Measurements from ENCODE around the gene HMCN2. TPM values are rescaled to one million over a fixed set of nuclear protein-coding genes. Genes with fewer than 3 reads are reported as not detected.

The HMCN2 gene
- total and polyA plus RNA-seq, 2 of the 4 experiments (the other 2 are of a cell fraction) = 0.02 TPM; not detected in 1

DNA sequence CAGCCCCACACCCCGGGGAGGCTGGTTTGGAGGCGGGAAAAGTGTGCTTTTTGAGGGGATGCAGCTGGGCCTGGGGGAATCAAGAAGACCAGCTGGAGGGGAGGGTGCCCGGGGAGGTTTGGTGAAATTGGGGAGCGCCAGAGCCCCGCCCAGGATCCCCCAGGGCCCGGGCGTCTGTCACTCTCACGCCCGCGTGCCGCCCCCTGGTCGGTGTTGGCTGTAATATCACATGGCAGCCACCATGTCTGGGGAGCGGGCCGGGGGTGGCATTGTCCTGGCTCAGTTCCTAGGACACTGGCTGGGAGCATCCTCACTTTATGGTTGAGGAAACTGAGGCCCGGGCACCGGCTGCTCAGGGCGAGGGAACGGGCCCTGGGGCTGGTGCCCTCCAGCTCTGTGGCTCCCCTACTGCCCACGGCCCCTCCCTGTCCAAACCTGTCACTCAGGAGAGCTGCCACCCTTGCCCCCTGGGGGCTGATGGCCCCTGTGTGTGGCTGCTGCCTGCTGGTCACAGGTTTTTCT is 206.7 kb downstream of the HMCN2 start:
- TF ChIP-seq MXI1 (IDR thresholded peaks at IDR 0.05; ENCODE audit: borderline replicate concordance, low read depth, low read length) = no peak
- TF ChIP-seq CEBPB (IDR thresholded peaks at IDR 0.05; ENCODE audit: low read depth, low read length) = no peak
- TF ChIP-seq, protein P1, sequence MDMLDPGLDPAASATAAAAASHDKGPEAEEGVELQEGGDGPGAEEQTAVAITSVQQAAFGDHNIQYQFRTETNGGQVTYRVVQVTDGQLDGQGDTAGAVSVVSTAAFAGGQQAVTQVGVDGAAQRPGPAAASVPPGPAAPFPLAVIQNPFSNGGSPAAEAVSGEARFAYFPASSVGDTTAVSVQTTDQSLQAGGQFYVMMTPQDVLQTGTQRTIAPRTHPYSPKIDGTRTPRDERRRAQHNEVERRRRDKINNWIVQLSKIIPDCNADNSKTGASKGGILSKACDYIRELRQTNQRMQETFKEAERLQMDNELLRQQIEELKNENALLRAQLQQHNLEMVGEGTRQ (IDR thresholded peaks at IDR 0.05; ENCODE audit: low read depth, low read length) = no peak
- no peak for TF ChIP-seq RCOR1 (IDR thresholded peaks at IDR 0.05; ENCODE audit: insufficient replicate concordance, low read length)
- no peak for TF ChIP-seq BHLHE40 (IDR thresholded peaks at IDR 0.05; ENCODE audit: low read depth, low read length)
- TF ChIP-seq POLR2A (IDR thresholded peaks at IDR 0.05; ENCODE audit: low read depth, low read length) = no peak
- no peak for TF ChIP-seq NFE2L2 (IDR thresholded peaks at IDR 0.05; ENCODE audit: low read depth, low read length)
- no peak for TF ChIP-seq RFX5 (IDR thresholded peaks at IDR 0.05; ENCODE audit: low read depth, low read length)
- no peak for TF ChIP-seq MAZ (IDR thresholded peaks at IDR 0.05; ENCODE audit: borderline replicate concordance, low read depth, low read length)
- no peak for TF ChIP-seq MAFK (IDR thresholded peaks at IDR 0.05; ENCODE audit: low read depth, low read length)
- TF ChIP-seq RAD21 (IDR thresholded peaks at IDR 0.05; ENCODE audit: low read length) = no peak
- TF ChIP-seq, protein P2, sequence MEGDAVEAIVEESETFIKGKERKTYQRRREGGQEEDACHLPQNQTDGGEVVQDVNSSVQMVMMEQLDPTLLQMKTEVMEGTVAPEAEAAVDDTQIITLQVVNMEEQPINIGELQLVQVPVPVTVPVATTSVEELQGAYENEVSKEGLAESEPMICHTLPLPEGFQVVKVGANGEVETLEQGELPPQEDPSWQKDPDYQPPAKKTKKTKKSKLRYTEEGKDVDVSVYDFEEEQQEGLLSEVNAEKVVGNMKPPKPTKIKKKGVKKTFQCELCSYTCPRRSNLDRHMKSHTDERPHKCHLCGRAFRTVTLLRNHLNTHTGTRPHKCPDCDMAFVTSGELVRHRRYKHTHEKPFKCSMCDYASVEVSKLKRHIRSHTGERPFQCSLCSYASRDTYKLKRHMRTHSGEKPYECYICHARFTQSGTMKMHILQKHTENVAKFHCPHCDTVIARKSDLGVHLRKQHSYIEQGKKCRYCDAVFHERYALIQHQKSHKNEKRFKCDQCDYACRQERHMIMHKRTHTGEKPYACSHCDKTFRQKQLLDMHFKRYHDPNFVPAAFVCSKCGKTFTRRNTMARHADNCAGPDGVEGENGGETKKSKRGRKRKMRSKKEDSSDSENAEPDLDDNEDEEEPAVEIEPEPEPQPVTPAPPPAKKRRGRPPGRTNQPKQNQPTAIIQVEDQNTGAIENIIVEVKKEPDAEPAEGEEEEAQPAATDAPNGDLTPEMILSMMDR (conservative IDR thresholded peaks at IDR 0.05; ENCODE audit: low read depth, low read length) = no peak
- TF ChIP-seq, protein P3, sequence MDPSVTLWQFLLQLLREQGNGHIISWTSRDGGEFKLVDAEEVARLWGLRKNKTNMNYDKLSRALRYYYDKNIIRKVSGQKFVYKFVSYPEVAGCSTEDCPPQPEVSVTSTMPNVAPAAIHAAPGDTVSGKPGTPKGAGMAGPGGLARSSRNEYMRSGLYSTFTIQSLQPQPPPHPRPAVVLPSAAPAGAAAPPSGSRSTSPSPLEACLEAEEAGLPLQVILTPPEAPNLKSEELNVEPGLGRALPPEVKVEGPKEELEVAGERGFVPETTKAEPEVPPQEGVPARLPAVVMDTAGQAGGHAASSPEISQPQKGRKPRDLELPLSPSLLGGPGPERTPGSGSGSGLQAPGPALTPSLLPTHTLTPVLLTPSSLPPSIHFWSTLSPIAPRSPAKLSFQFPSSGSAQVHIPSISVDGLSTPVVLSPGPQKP (IDR thresholded peaks at IDR 0.05; ENCODE audit: borderline replicate concordance, low read depth, low read length) = no peak
- no peak for TF ChIP-seq FOS (IDR thresholded peaks at IDR 0.05; ENCODE audit: low read depth, low read length)
- in situ Hi-C loops (cut with MboI; ENCODE audit: low sequenced_read_pairs) = no loop called here
- no peaks in the 10 kb centered on the region for H3K4me1 ChIP-seq (ENCODE audit: control insufficient read depth, insufficient read depth, low read length)
- no peaks in the 10 kb centered on the region for H4K20me1 ChIP-seq (ENCODE audit: insufficient read depth, low read length)
- no peak overlapping the region for H3K14ac ChIP-seq (replicated peaks; ENCODE audit: low read depth, low read length)
- H3K4me2 ChIP-seq (ENCODE audit: low read depth, low read length) = no peak overlapping the region
- no peaks in the 10 kb centered on the region for H3K9me1 ChIP-seq (ENCODE audit: insufficient read depth, low read length)
- H3K36me3 ChIP-seq (ENCODE audit: control insufficient read depth, insufficient read depth, low read length) = no peaks in the 10 kb centered on the region
- peaks cover 31% of the 10 kb centered on the region for H3K27me3 ChIP-seq (ENCODE audit: control insufficient read depth, insufficient read depth, low read length)
- no peak overlapping the region for H2BK15ac ChIP-seq (ENCODE audit: low read depth, low read length)
- no peak overlapping the region for H3K18ac ChIP-seq (ENCODE audit: low read depth, low read length)
- H4K91ac ChIP-seq (ENCODE audit: insufficient read depth, low read depth, low read length) = no peak overlapping the region
- ChIA-PET POLR2A (ENCODE audit: unreplicated experiment) (no interaction called here), CTCF (no interaction called here)
- no peak overlapping the region for H2BK5ac ChIP-seq (ENCODE audit: low read depth, low read length, poor library complexity, severe bottlenecking)
- no peak overlapping the region for H2BK120ac ChIP-seq (ENCODE audit: low read depth, low read length)
- no peak overlapping the region for H3K27ac ChIP-seq (ENCODE audit: insufficient read depth, low read length)
- H2AFZ ChIP-seq (replicated peaks; ENCODE audit: low read length, poor library complexity) = no peak overlapping the region
- no peaks in the 10 kb centered on the region for H3K9me3 ChIP-seq (ENCODE audit: control insufficient read depth, insufficient read depth, low read length)
- H4K8ac ChIP-seq (ENCODE audit: low read depth in 2 of 2, low read length in 2 of 2) = no peak overlapping the region
- H3K79me1 ChIP-seq (ENCODE audit: low read depth in 1 of 2, low read length in 2 of 2) = no peaks in the 10 kb centered on the region
- intact Hi-C loops (cut with micrococcal nuclease) = no loop called here
- no peak overlapping the region for H4K5ac ChIP-seq (ENCODE audit: low read depth, low read length)
- H2AK9ac ChIP-seq (replicated peaks; ENCODE audit: low read depth, low read length, poor library complexity) = no peak overlapping the region
- 36% methylated on average over 2 of the region's 19 CpGs; no CpG with 5 or more reads in 1 of the 2 experiments for WGBS, 2 experiments (ENCODE audit: extremely low coverage in 2 of 2, insufficient read length in 1 of 2)
- no peak overlapping the region for H2BK20ac ChIP-seq (ENCODE audit: low read depth, low read length)
- DNase-seq (no peak), ATAC-seq (ENCODE audit: low read depth) (no peak)
- no peak overlapping the region for H3K23ac ChIP-seq (ENCODE audit: low read depth, low read length)
- dilution Hi-C loops (cut with HindIII; ENCODE audit: low sequenced_read_pairs, unreplicated experiment) = no loop called here
- H3K56ac ChIP-seq (ENCODE audit: extremely low read depth, insufficient read depth, low read length) = no peak overlapping the region
- H3K4ac ChIP-seq (ENCODE audit: low read depth, low read length) = no peak overlapping the region
- H3K9ac ChIP-seq (ENCODE audit: low read depth, low read length) = no peak overlapping the region
- no peak overlapping the region for H2AK5ac ChIP-seq (ENCODE audit: low read depth, low read length)
- no peak overlapping the region for H3K4me3 ChIP-seq (ENCODE audit: insufficient read depth, low read depth, low read length)
- no TSS peak for BruUV-seq (replicated peaks)
